SK-N-SH (cell line): ENCODE measurements around the gene NRP2. TPM values are rescaled to one million over a fixed set of nuclear protein-coding genes. Genes with fewer than 3 reads are reported as not detected.
A peak's percentile ranks its signal among the peaks of the same experiment; 100 is the strongest.

Experiments used
- CTCF ChIA-PET: fragments of 300-600, 350-600 bp; formaldehyde crosslinking; extraction: SDS; loops from one replicate; lab custom pipeline; 2021; lab: Yijun Ruan, JAX
- POLR2A ChIA-PET: fragments of 350-600 bp; sonication (Branson Sonifier 250); formaldehyde crosslinking; extraction: SDS; loops from one replicate; lab custom pipeline; 2020; ENCODE audit warnings: antibody characterized with exemption, inconsistent platforms; lab: Yijun Ruan, JAX
- DNase-seq: peaks from one replicate; pipeline ENCODE4 v3.0.0; 2012
- H2AFZ ChIP-seq: fragments of 200-600 bp; sonication (generic); 2 replicates; pipeline ENCODE4 v1.8.1; 2016; ENCODE audit warnings: antibody characterized with exemption, mild to moderate bottlenecking, low read depth
- H3F3A ChIP-seq: fragments of 200-600 bp; sonication (generic); replicated peaks from 2 replicates; pipeline ENCODE3; 2016; ENCODE audit warnings: antibody characterized with exemption, mild to moderate bottlenecking; ENCODE audit not compliant: insufficient read depth
- H3K27ac ChIP-seq, 2 experiments: fragments of 200-500 bp in 1 of 2; fragments of 200-600 bp in 1 of 2; sonication (Bioruptor generic) in 1 of 2; sonication (generic), shearing (Covaris generic) in 1 of 2; 2 replicates each; pipeline versions ENCODE4 v1.5.1 to v1.6.1; 2014 to 2016; ENCODE audit warnings: low read depth in 2 of 2, inconsistent platforms in 1 of 2, low read length in 1 of 2, mild to moderate bottlenecking in 1 of 2, mixed read lengths in 1 of 2
- H3K27me3 ChIP-seq: fragments of 200-600 bp; sonication (generic), shearing (Covaris generic); 2 replicates; pipeline ENCODE4 v1.6.1; 2016; ENCODE audit warnings: mixed run types; ENCODE audit not compliant: insufficient read depth
- H3K36me3 ChIP-seq, 2 experiments: fragments of 200-500 bp in 1 of 2; fragments of 200-600 bp in 1 of 2; sonication (Bioruptor generic) in 1 of 2; sonication (generic) in 1 of 2; replicated peaks in 1 of 2; 2 replicates each; pipeline versions ENCODE3 to v1.5.1; 2014 to 2016; ENCODE audit warnings: low read length in 1 of 2, mild to moderate bottlenecking in 1 of 2; ENCODE audit not compliant: insufficient read depth in 2 of 2, control insufficient read depth in 1 of 2
- H3K4me1 ChIP-seq, 2 experiments: fragments of 200-500 bp in 1 of 2; fragments of 200-600 bp in 1 of 2; sonication (Bioruptor generic) in 1 of 2; sonication (generic), shearing (Covaris generic) in 1 of 2; 2 replicates each; pipeline versions ENCODE4 v1.5.1 to v1.6.1; 2014 to 2016; ENCODE audit warnings: low read depth in 1 of 2, low read length in 1 of 2, mixed run types in 1 of 2; ENCODE audit not compliant: insufficient read depth in 2 of 2, control insufficient read depth in 1 of 2
- H3K4me2 ChIP-seq: fragments of 200-600 bp; sonication (generic), shearing (Covaris generic); 2 replicates; pipeline ENCODE4 v1.6.1; 2017; ENCODE audit warnings: mixed run types
- H3K4me3 ChIP-seq, 2 experiments: fragments of 200-500 bp in 1 of 2; fragments of 200-600 bp in 1 of 2; sonication (Bioruptor generic) in 1 of 2; sonication (generic), shearing (Covaris generic) in 1 of 2; 2 replicates each; pipeline versions ENCODE4 v1.5.1 to v1.8.1; 2014 to 2016; ENCODE audit warnings: low read depth in 2 of 2, inconsistent platforms in 1 of 2, low read length in 1 of 2, mild to moderate bottlenecking in 1 of 2, mixed read lengths in 1 of 2, moderate library complexity in 1 of 2
- H3K79me2 ChIP-seq: fragments of 200-600 bp; sonication (generic); 2 replicates; pipeline ENCODE4 v1.8.1; 2017; ENCODE audit warnings: mild to moderate bottlenecking; ENCODE audit not compliant: insufficient read depth
- H3K9ac ChIP-seq: fragments of 200-600 bp; sonication (generic); 2 replicates; pipeline ENCODE4 v1.6.1; 2017; ENCODE audit warnings: mixed run types
- H3K9me2 ChIP-seq: fragments of 200-600 bp; sonication (generic); 2 replicates; pipeline ENCODE4 v1.6.1; 2017; ENCODE audit warnings: mixed run types
- H3K9me3 ChIP-seq: fragments of 200-600 bp; sonication (generic); 2 replicates; pipeline ENCODE4 v1.6.1; 2017; ENCODE audit warnings: mixed run types, mild to moderate bottlenecking, moderate library complexity
- H4K20me1 ChIP-seq: fragments of 200-600 bp; sonication (generic); 2 replicates; pipeline ENCODE4 v1.6.1; 2017; ENCODE audit warnings: mild to moderate bottlenecking, mixed run types; ENCODE audit not compliant: insufficient read depth
- CHD2 ChIP-seq: fragments of 150-350 bp; IDR thresholded peaks from 2 replicates; pipeline ENCODE4 v1.6.1; 2018; ENCODE audit warnings: low read length; ENCODE audit not compliant: partially characterized antibody
- FOSL2 ChIP-seq: IDR thresholded peaks from 2 replicates; pipeline ENCODE4 v1.4.0; 2012; ENCODE audit warnings: low read depth, mild to moderate bottlenecking, moderate library complexity, borderline replicate concordance
- GABPA ChIP-seq: IDR thresholded peaks from 2 replicates; pipeline ENCODE4 v1.4.0; 2012; ENCODE audit warnings: low read depth, mild to moderate bottlenecking
- MXI1 ChIP-seq: IDR thresholded peaks from 2 replicates; pipeline ENCODE4 v1.6.1; 2012; ENCODE audit warnings: mild to moderate bottlenecking, low read depth, low read length, improper control_type of control experiment
- NFIC ChIP-seq: IDR thresholded peaks from 2 replicates; pipeline ENCODE4 v1.4.0; 2012; ENCODE audit warnings: borderline replicate concordance
- RCOR1 ChIP-seq: fragments of 150-350 bp; IDR thresholded peaks from 2 replicates; pipeline ENCODE4 v1.6.1; 2017; ENCODE audit warnings: antibody characterized with exemption, low read length
- RFX5 ChIP-seq: IDR thresholded peaks from 2 replicates; pipeline ENCODE4 v1.6.1; 2012; ENCODE audit warnings: mild to moderate bottlenecking, improper control_type of control experiment, low read length
- TCF12 ChIP-seq: IDR thresholded peaks from 2 replicates; pipeline ENCODE4 v1.4.0; 2012
- TEAD4 ChIP-seq: IDR thresholded peaks from 2 replicates; pipeline ENCODE4 v1.4.0; 2012; ENCODE audit warnings: mild to moderate bottlenecking, borderline replicate concordance; ENCODE audit not compliant: insufficient read depth
- WGBS: methylation state at CpG from one replicate; pipeline ENCODE4 v1.1.6; 2017; ENCODE audit warnings: low lambda C conversion rate; 5-methylcytosine and 5-hydroxymethylcytosine counted together
- polyA plus RNA-seq, 3 experiments: library from polyadenylated mRNA; depleted of rRNA; stranded (reverse); fragments of >200 nt; gene quantifications; 2 replicates each; pipeline ENCODE4 v1.2.3, GENCODE V29; 2012
- TF ChIP-seq, protein P1 (sequence below): fragments of 150-350 bp; IDR thresholded peaks from 2 replicates; pipeline ENCODE4 v1.6.1; 2016; ENCODE audit warnings: mild to moderate bottlenecking, low read depth, low read length
- TF ChIP-seq, protein P2 (sequence below): IDR thresholded peaks from 2 replicates; pipeline ENCODE4 v1.6.1; 2012; ENCODE audit warnings: mild to moderate bottlenecking, low read depth, low read length, moderate library complexity

NRP2 gene
- polyA plus RNA-seq, 1 of the 3 experiments (the other 2 are of a cell fraction), result 68.8 TPM

DNA sequence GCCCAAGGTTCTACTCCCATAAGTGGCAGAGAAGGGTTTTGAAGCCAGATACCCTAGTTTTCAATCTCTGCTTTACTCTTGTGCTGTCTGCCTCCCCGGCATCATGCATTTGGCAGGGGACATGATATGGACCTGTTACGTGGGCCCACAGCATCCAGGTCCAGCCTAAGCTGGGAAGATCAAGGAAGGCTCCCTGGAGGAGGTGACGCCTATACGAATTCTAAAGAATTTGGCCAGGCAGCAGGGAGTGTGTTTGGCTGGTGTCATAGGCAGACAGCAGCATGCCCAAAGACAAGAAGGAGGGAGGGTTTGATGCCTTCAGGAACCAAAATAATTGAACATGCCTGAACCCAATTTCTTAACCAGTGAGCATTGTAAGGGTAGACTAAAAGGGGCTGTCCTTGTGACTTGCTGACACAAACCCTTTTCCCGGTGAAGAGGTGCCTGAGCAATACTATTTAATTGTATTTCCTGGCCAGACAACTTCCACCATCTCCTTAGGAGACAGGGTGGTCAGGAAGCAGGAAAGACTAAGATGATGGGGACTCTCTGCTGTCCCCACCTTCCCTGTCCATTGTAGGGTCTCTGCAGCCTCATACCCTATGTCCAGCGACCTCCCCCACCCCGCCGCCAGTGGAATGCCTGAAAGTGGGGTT, 21.3 kb downstream of the NRP2 start:
- H3K9me2 ChIP-seq, result no peaks in the 10 kb centered on the region
- no peak overlapping the region for H3K9ac ChIP-seq
- WGBS, result 91% methylated on average over 8 of the region's 8 CpGs
- H3K9me3 ChIP-seq, result no peaks in the 10 kb centered on the region
- CTCF ChIA-PET, result interaction anchor here (3.3 to 3.9 kb wide), 2 partner anchors 17 to 223 kb away, joined by 7 to 18 read pairs; no protein-coding TSS in a partner anchor
- no peaks in the 10 kb centered on the region for H4K20me1 ChIP-seq
- H3K36me3 ChIP-seq, result peaks cover 5 to 6% of the 10 kb centered on the region in 2 experiments
- no peak overlapping the region for H2AFZ ChIP-seq
- peaks cover 8 to 77% of the 10 kb centered on the region in 2 experiments; a peak in 3 of 4 replicates for H3K4me1 ChIP-seq
- no peaks in the 10 kb centered on the region for H3K27me3 ChIP-seq
- peak overlapping the region in 1 of 2 experiments; percentile 98; a peak in 2 of 4 replicates for H3K27ac ChIP-seq
- H3K79me2 ChIP-seq, result peaks cover 62% of the 10 kb centered on the region
- no peak for DNase-seq
- no peak for TF ChIP-seq NFIC
- no peak for TF ChIP-seq TCF12
- no peak for TF ChIP-seq MXI1
- TF ChIP-seq RFX5, result no peak
- TF ChIP-seq, protein P1, sequence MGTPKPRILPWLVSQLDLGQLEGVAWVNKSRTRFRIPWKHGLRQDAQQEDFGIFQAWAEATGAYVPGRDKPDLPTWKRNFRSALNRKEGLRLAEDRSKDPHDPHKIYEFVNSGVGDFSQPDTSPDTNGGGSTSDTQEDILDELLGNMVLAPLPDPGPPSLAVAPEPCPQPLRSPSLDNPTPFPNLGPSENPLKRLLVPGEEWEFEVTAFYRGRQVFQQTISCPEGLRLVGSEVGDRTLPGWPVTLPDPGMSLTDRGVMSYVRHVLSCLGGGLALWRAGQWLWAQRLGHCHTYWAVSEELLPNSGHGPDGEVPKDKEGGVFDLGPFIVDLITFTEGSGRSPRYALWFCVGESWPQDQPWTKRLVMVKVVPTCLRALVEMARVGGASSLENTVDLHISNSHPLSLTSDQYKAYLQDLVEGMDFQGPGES, result no peak
- TF ChIP-seq RCOR1, result no peak
- no peak for TF ChIP-seq TEAD4
- no peak for TF ChIP-seq CHD2
- no peak for TF ChIP-seq GABPA
- no peak for TF ChIP-seq FOSL2
- TF ChIP-seq, protein P2, sequence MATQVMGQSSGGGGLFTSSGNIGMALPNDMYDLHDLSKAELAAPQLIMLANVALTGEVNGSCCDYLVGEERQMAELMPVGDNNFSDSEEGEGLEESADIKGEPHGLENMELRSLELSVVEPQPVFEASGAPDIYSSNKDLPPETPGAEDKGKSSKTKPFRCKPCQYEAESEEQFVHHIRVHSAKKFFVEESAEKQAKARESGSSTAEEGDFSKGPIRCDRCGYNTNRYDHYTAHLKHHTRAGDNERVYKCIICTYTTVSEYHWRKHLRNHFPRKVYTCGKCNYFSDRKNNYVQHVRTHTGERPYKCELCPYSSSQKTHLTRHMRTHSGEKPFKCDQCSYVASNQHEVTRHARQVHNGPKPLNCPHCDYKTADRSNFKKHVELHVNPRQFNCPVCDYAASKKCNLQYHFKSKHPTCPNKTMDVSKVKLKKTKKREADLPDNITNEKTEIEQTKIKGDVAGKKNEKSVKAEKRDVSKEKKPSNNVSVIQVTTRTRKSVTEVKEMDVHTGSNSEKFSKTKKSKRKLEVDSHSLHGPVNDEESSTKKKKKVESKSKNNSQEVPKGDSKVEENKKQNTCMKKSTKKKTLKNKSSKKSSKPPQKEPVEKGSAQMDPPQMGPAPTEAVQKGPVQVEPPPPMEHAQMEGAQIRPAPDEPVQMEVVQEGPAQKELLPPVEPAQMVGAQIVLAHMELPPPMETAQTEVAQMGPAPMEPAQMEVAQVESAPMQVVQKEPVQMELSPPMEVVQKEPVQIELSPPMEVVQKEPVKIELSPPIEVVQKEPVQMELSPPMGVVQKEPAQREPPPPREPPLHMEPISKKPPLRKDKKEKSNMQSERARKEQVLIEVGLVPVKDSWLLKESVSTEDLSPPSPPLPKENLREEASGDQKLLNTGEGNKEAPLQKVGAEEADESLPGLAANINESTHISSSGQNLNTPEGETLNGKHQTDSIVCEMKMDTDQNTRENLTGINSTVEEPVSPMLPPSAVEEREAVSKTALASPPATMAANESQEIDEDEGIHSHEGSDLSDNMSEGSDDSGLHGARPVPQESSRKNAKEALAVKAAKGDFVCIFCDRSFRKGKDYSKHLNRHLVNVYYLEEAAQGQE, result no peak
- H3F3A ChIP-seq, result peaks cover 57% of the 10 kb centered on the region
- no peak overlapping the region for H3K4me2 ChIP-seq
- H3K4me3 ChIP-seq, result no peak overlapping the region
- POLR2A ChIA-PET, result interaction anchor here (0.8 kb wide), 1 partner anchor 18 kb away, joined by 3 read pairs; no protein-coding TSS in a partner anchor
